LNCaP clone FGC (cell line): ENCODE measurements around the gene IGF1.

ENCODE experiments used
- DNase-seq: peaks from one replicate; pipeline ENCODE4 v3.0.0-alpha.2; 2011; ENCODE audit warnings: low read depth
- H3K4me3 ChIP-seq: 2 replicates; pipeline ENCODE4 v1.5.1; 2011; ENCODE audit warnings: mild to moderate bottlenecking, low read depth, low read length, control low read depth
- CTCF ChIP-seq: IDR thresholded peaks from 2 replicates; pipeline ENCODE4 v1.5.1; 2012; ENCODE audit warnings: mild to moderate bottlenecking; ENCODE audit not compliant: control insufficient read depth, insufficient read depth; ENCODE audit errors: extremely low read depth

The IGF1 gene

DNA sequence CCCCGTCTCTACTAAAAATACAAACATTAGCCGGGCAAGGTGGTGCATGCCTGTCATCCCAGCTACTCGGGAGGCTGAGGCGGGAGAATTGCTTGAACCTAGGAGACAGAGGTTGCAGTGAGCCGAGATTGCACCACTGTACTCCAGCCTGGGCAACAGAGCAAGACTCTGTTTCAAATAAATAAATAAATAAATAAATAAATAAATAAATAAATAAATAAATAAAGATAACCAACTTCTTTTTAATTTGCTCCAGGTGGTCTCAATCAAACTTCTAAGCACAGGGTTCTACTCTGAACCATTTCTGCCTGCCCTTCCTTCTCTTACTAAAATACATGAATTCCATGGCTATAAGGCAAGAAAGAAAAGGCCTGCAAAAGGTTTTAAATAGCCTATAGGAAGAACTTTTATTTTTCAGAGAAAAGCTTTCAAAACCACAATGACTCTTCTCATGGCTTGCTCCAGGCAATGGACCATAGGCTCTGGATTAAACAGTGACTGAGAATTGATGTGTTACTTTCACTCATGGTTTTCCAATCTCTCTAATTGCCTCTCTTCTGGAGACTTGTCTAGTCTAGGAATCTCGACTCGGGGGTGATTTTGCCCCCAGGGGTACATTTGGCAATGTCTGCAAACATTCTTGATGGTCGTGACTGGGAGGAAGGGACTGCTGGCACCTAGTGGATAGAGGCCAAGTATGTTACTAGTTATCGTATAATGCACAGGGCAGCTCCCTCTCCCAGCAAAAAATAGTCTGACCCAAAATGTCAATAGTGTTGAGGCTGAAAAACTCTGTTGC is 14.4 kb downstream of the IGF1 start:
- no peak for DNase-seq
- TF ChIP-seq CTCF: no peak
- H3K4me3 ChIP-seq: no peak overlapping the region

- DNase-seq: no peak
- no peak for TF ChIP-seq CTCF
- no peak overlapping the region for H3K4me3 ChIP-seq
Observed at GRCh38 chr12:102463659-102464249, 16.6 kb downstream of the IGF1 start.

DNA sequence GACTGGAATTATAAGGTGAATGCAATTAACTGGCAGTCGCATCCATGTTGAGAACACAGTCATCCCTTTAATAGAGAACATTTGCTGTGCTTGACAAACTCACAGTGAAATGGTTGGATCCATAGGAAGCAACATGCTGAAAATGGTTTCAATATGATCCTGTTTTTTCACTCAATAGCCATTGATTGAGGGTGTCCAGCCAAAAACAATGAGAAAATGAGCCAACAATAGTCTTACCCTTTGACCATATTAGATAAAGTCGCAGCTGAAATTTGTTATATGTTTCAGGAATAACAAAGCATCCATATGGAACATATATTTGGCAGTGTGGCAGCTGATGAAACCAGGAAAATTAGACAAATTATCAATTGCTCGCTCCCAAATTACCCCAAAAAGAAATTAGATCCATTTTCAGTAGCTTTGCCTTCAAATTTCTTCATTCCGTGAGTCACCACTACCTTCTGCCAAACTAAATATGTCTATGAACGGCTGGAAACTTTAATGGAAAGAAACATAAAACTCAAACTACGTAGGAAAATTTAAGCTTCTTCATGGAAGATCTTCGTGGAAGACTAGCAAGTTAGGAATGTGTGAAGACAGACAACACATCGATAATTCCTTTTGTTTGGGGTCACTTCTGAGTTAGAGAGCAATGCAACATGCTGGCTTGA is 17.4 kb downstream of the IGF1 start:
- no peak overlapping the region for H3K4me3 ChIP-seq
- no peak for DNase-seq
- TF ChIP-seq CTCF: no peak

DNA sequence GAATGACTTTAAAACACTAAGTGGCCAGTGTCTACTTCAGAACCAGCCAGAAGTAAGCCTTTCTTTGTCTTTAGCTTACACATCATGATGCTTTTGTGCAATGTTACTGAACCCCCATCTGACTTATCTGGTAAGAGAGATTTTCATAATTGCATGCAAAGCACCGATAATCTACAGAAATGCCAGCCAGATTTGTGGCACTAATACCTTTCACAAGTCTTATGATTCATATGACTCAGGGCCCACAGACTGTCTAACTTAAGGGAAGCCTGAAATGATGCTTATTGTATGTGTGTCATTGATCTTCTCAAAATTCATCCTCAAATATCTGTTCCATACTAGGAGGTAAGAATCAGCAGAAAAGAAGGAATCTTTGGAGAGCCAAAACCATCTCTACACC is 18.0 kb downstream of the IGF1 start:
- no peak for TF ChIP-seq CTCF
- H3K4me3 ChIP-seq: no peak overlapping the region
- DNase-seq: no peak

- no peak overlapping the region for H3K4me3 ChIP-seq
- no peak for DNase-seq
- TF ChIP-seq CTCF: no peak
Observed at GRCh38 chr12:102461501-102461900, 18.9 kb downstream of the IGF1 start.

GRCh38 chr12:102459314-102459713 is 21.0 kb downstream of the IGF1 start:
- no peak for TF ChIP-seq CTCF
- H3K4me3 ChIP-seq: no peak overlapping the region
- no peak for DNase-seq
